SK-N-SH treated with all-trans-retinoic acid at 6 μM for 48 hours (cell line): ENCODE measurements around the gene KIF21B.

ENCODE experiments used
- ATAC-seq: fragments of 200-7000 bp; cut with Tn5 transposase; 3 replicates; pipeline ENCODE4 v1.9.1; 2020; ENCODE audit warnings: mild to moderate bottlenecking, moderate library complexity
- ARNTL ChIP-seq: fragments of 450-650 bp; formaldehyde crosslinking; IDR thresholded peaks from 2 replicates; pipeline ENCODE4 v1.5.0; 2020; ENCODE audit warnings: low read depth, mild to moderate bottlenecking, moderate library complexity, borderline replicate concordance
- CSDC2 ChIP-seq: fragments of 250-450 bp; sonication (Bioruptor Pico); IDR thresholded peaks from 2 replicates; pipeline ENCODE4 v1.5.0; 2020; ENCODE audit warnings: mild to moderate bottlenecking, moderate library complexity
- CSRNP3 ChIP-seq: fragments of 250-450 bp; sonication (Bioruptor Pico); IDR thresholded peaks from 2 replicates; pipeline ENCODE4 v1.5.1; 2021; ENCODE audit warnings: mild to moderate bottlenecking, moderate library complexity
- GLIS3 ChIP-seq: fragments of 250-450 bp; sonication (Bioruptor Pico); IDR thresholded peaks from 2 replicates; pipeline ENCODE4 v1.5.0; 2020; ENCODE audit warnings: mild to moderate bottlenecking, moderate library complexity
- ISL1 ChIP-seq: fragments of 250-450 bp; sonication (Bioruptor Pico); IDR thresholded peaks from 2 replicates; pipeline ENCODE4 v2.1.2; 2022; ENCODE audit warnings: mild to moderate bottlenecking, moderate library complexity
- OSR1 ChIP-seq: fragments of 250-450 bp; sonication (Bioruptor Pico); IDR thresholded peaks from 2 replicates; pipeline ENCODE4 v1.8.0; 2022; ENCODE audit warnings: moderate library complexity, mild to moderate bottlenecking, inconsistent platforms
- PATZ1 ChIP-seq: fragments of 250-450 bp; sonication (Bioruptor Pico); IDR thresholded peaks from 2 replicates; pipeline ENCODE4 v1.8.0; 2020; ENCODE audit warnings: mild to moderate bottlenecking, moderate library complexity, borderline replicate concordance
- PPARA ChIP-seq: fragments of 250-450 bp; sonication (Bioruptor Pico); IDR thresholded peaks from 2 replicates; pipeline ENCODE4 v1.5.0; 2020; ENCODE audit warnings: mild to moderate bottlenecking, borderline replicate concordance
- RARB ChIP-seq: fragments of 250-450 bp; sonication (Bioruptor Pico); IDR thresholded peaks from 2 replicates; pipeline ENCODE4 v1.8.0; 2021; ENCODE audit warnings: mild to moderate bottlenecking, moderate library complexity
- SNAI2 ChIP-seq: fragments of 250-450 bp; sonication (Bioruptor Pico); IDR thresholded peaks from 2 replicates; pipeline ENCODE4 v1.5.0; 2020; ENCODE audit warnings: mild to moderate bottlenecking, moderate library complexity
- TCF4 ChIP-seq: fragments of 250-450 bp; sonication (Bioruptor Pico); IDR thresholded peaks from 2 replicates; pipeline ENCODE4 v1.8.0; 2021; ENCODE audit warnings: mild to moderate bottlenecking, moderate library complexity, borderline replicate concordance
- TOX ChIP-seq: fragments of 250-450 bp; sonication (Bioruptor Pico); IDR thresholded peaks from 2 replicates; pipeline ENCODE4 v1.8.0; 2021; ENCODE audit warnings: mild to moderate bottlenecking, moderate library complexity, borderline replicate concordance
- TSHZ2 ChIP-seq: fragments of 250-450 bp; sonication (Bioruptor Pico); IDR thresholded peaks from 2 replicates; pipeline ENCODE4 v1.5.0; 2020; ENCODE audit warnings: mild to moderate bottlenecking, moderate library complexity
- ZC3H10 ChIP-seq: fragments of 250-450 bp; sonication (Bioruptor Pico); IDR thresholded peaks from 2 replicates; pipeline ENCODE4 v1.5.1; 2021; ENCODE audit warnings: mild to moderate bottlenecking, moderate library complexity
- ZFP3 ChIP-seq: fragments of 250-450 bp; sonication (Bioruptor Pico); IDR thresholded peaks from 2 replicates; pipeline ENCODE4 v1.5.0; 2020; ENCODE audit warnings: mild to moderate bottlenecking, moderate library complexity
- ZFP30 ChIP-seq: fragments of 450-650 bp; formaldehyde crosslinking; IDR thresholded peaks from 2 replicates; pipeline ENCODE4 v1.5.0; 2022; ENCODE audit warnings: mild to moderate bottlenecking, moderate library complexity
- ZNF565 ChIP-seq: fragments of 450-650 bp; formaldehyde crosslinking; conservative IDR thresholded peaks from 2 replicates; pipeline ENCODE4 v1.5.0; 2020; ENCODE audit warnings: low read depth, mild to moderate bottlenecking, moderate library complexity
- ZNF70 ChIP-seq: fragments of 450-650 bp; formaldehyde crosslinking; IDR thresholded peaks from 2 replicates; pipeline ENCODE4 v1.5.0; 2020; ENCODE audit warnings: mild to moderate bottlenecking, moderate library complexity
- ZNF8 ChIP-seq: fragments of 450-650 bp; formaldehyde crosslinking; IDR thresholded peaks from 2 replicates; pipeline ENCODE4 v1.5.0; 2020; ENCODE audit warnings: mild to moderate bottlenecking, moderate library complexity
- TF ChIP-seq, protein P1 (sequence below): fragments of 250-450 bp; sonication (Bioruptor Pico); IDR thresholded peaks from 2 replicates; pipeline ENCODE4 v1.8.0; 2021; ENCODE audit warnings: low read depth, mild to moderate bottlenecking, moderate library complexity, borderline replicate concordance

KIF21B gene

GRCh38 chr1:201009962-201010645 is 13.4 kb downstream of the KIF21B start:
- ATAC-seq, result no peak
- TF ChIP-seq PPARA (CRISPR knock-in tag), result no peak
- TF ChIP-seq, protein P1, sequence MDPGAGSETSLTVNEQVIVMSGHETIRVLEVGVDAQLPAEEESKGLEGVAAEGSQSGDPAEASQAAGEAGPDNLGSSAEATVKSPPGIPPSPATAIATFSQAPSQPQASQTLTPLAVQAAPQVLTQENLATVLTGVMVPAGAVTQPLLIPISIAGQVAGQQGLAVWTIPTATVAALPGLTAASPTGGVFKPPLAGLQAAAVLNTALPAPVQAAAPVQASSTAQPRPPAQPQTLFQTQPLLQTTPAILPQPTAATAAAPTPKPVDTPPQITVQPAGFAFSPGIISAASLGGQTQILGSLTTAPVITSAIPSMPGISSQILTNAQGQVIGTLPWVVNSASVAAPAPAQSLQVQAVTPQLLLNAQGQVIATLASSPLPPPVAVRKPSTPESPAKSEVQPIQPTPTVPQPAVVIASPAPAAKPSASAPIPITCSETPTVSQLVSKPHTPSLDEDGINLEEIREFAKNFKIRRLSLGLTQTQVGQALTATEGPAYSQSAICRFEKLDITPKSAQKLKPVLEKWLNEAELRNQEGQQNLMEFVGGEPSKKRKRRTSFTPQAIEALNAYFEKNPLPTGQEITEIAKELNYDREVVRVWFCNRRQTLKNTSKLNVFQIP (CRISPR knock-in tag), result no peak

GRCh38 chr1:201008666-201009360 is 14.7 kb downstream of the KIF21B start:
- no peak for ATAC-seq
- TF ChIP-seq ZNF565 (no peak), RARB (CRISPR knock-in tag) (no peak), ISL1 (no peak), TOX (CRISPR knock-in tag) (no peak), ZNF70 (CRISPR knock-in tag) (no peak), PATZ1 (CRISPR knock-in tag) (no peak), ZC3H10 (CRISPR knock-in tag) (no peak), PPARA (CRISPR knock-in tag) (no peak), ZFP30 (no peak), CSRNP3 (CRISPR knock-in tag) (no peak), ARNTL (no peak), ZFP3 (CRISPR knock-in tag) (no peak), CSDC2 (CRISPR knock-in tag) (no peak), SNAI2 (CRISPR knock-in tag) (no peak), TSHZ2 (no peak), OSR1 (no peak), TCF4 (no peak)
- TF ChIP-seq, protein P1 (CRISPR knock-in tag), result no peak

- ATAC-seq, result no peak
- TF ChIP-seq PPARA (CRISPR knock-in tag) (no peak), ZC3H10 (CRISPR knock-in tag) (no peak), ZNF70 (CRISPR knock-in tag) (no peak), ZNF8 (no peak), ZFP3 (CRISPR knock-in tag) (no peak), GLIS3 (no peak), CSRNP3 (CRISPR knock-in tag) (no peak)
- TF ChIP-seq, all 23 proteins: peak for 0
These were observed 16.0 kb downstream of the KIF21B start for GRCh38 chr1:201007481-201007880.
